Upper lobe of right lung (tissue), 1 donor: Measurements from ENCODE around the gene NONO. TPM values are rescaled to one million over a fixed set of nuclear protein-coding genes. Genes with fewer than 3 reads are reported as not detected.
A peak's percentile ranks its signal among the peaks of the same experiment; 100 is the strongest.
"Not testable (repeated sequence)": the region's sequence is repeated elsewhere in the genome, so short reads cannot be mapped to it uniquely, and the experiment has no call there.

ENCODE experiments used
- ATAC-seq: fragments of 200-7000 bp; cut with Tn5 transposase; one replicate; pipeline ENCODE4 v1.9.1; 2020; ENCODE audit warnings: mild to moderate bottlenecking, moderate library complexity
- DNase-seq: peaks from one replicate; pipeline ENCODE4 v3.0.0-alpha.2; 2020
- H3K27ac ChIP-seq: fragments of 200-600 bp; one replicate; pipeline ENCODE4 v1.8.0; 2022
- H3K27me3 ChIP-seq: fragments of 200-600 bp; one replicate; pipeline ENCODE4 v1.8.0; 2022; ENCODE audit warnings: mild to moderate bottlenecking
- H3K36me3 ChIP-seq: fragments of 200-600 bp; one replicate; pipeline ENCODE4 v1.8.0; 2022
- H3K4me1 ChIP-seq: fragments of 200-600 bp; one replicate; pipeline ENCODE4 v1.8.0; 2022
- H3K4me3 ChIP-seq: fragments of 200-600 bp; one replicate; pipeline ENCODE4 v1.8.0; 2022; ENCODE audit warnings: mild to moderate bottlenecking
- H3K9me3 ChIP-seq: fragments of 200-600 bp; one replicate; pipeline ENCODE4 v1.8.0; 2022
- intact Hi-C: fragments of 100-400 bp; cut with DNase I; formaldehyde crosslinking; loops from one replicate; pipeline ENCODE4 v1.11.0; 2022
- total RNA-seq: library from RNA; stranded (reverse); fragmentation: NEBNext Ultra II Directional; extraction: Animal tissue kit (Norgen Biotek cat#: 25700); gene quantifications from one replicate; pipeline ENCODE4 v1.2.1, GENCODE V29; 2021
- TF ChIP-seq, protein P1 (sequence below): fragments of 200-600 bp; IDR thresholded peaks from one replicate; pipeline ENCODE4 v1.8.0; 2022; ENCODE audit warnings: antibody characterized with exemption
- donor health status: DM: no; HTN: yes; CAD: no; lungs with severe emphysema.

The NONO gene
- total RNA-seq, 1 donor from 2014 or later: 208 TPM

DNA sequence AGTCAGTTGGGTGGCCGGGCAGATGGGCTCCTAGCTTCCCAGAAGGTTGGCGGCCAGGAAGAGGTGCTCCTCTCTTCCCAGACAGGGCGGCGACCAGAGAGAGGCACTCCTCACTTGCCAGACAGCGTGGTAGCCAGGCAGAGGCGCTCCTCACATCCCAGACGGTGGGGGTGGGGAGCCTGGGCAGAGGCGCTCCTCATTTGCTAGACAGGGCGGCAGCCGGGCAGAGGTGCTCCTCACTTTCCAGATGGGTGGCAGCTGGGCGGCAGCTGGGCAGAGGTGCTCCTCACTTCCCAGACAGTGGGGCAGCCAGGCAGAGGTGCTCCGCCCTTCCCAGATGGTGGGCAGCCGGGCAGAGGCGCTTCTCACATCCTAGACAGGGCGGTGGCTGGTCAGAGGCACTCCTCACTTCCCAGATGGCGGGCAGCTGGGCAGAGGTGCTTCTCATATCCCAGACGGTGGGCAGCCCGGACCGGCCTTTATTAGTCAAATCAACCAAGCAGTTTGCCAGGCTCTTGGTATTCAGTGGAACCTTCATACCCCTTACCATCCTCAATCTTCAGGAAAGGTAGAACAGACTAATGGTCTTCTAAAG, 13.5 kb upstream of the NONO start:
- H3K27me3 ChIP-seq: no peaks in the 10 kb centered on the region
- no peaks in the 10 kb centered on the region for H3K4me1 ChIP-seq
- H3K4me3 ChIP-seq: no peak overlapping the region
- DNase-seq (no peak), ATAC-seq (no peak)
- TF ChIP-seq, protein P1, sequence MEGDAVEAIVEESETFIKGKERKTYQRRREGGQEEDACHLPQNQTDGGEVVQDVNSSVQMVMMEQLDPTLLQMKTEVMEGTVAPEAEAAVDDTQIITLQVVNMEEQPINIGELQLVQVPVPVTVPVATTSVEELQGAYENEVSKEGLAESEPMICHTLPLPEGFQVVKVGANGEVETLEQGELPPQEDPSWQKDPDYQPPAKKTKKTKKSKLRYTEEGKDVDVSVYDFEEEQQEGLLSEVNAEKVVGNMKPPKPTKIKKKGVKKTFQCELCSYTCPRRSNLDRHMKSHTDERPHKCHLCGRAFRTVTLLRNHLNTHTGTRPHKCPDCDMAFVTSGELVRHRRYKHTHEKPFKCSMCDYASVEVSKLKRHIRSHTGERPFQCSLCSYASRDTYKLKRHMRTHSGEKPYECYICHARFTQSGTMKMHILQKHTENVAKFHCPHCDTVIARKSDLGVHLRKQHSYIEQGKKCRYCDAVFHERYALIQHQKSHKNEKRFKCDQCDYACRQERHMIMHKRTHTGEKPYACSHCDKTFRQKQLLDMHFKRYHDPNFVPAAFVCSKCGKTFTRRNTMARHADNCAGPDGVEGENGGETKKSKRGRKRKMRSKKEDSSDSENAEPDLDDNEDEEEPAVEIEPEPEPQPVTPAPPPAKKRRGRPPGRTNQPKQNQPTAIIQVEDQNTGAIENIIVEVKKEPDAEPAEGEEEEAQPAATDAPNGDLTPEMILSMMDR: no peak
- H3K9me3 ChIP-seq: no peaks in the 10 kb centered on the region
- no peaks in the 10 kb centered on the region for H3K36me3 ChIP-seq
- intact Hi-C loops: no loop called here
- H3K27ac ChIP-seq: no peak overlapping the region

DNA sequence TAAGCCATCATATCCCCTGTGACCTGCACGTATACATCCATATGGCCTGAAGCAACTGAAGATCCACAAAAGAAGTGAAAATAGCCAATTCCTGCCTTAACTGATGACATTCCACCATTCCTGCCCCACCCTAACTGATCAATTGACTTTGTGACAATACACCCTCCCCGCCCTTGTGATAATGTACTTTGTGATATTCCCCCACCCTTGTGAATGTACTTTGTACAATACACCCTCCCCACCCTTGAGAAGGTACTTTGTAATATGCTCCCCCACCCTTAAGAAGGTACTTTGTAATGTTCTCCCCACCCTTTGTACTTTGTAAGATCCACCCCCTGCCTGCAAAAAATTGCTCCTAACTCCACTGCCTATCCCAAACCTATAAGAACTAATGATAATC, 11.1 kb upstream of the NONO start:
- intact Hi-C loops, ATAC-seq: not testable (repeated sequence)

DNA sequence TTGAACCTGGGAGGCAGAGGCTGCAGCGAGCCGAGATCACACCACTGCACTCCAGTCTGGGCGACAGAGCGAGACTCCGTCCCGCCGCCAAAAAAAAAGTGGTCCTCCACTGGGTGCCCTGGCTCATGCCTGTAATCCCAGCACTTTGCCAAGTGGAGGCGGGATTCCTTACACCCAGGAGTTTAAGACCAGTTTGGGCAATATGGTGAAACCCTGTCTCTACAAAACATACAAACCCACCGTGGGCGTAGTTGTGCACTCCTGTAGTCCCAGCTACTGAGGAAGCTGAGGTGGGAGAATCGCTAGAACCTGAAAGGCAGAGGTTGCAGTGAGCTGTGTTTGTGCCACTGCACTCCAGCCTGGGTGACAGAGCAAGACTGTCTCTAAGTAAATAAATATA, 2.1 kb upstream of the NONO start:
- DNase-seq, ATAC-seq, H3K27me3 ChIP-seq, H3K36me3 ChIP-seq, intact Hi-C loops, H3K4me3 ChIP-seq, H3K9me3 ChIP-seq, H3K27ac ChIP-seq: not testable (repeated sequence)
- peaks cover 11% of the 10 kb centered on the region for H3K4me1 ChIP-seq

More for the DNA sequence above, 11.1 kb upstream of the NONO start:
- not testable (repeated sequence) for H3K36me3 ChIP-seq, H3K27ac ChIP-seq, H3K9me3 ChIP-seq, DNase-seq, H3K27me3 ChIP-seq, H3K4me1 ChIP-seq, H3K4me3 ChIP-seq

DNA sequence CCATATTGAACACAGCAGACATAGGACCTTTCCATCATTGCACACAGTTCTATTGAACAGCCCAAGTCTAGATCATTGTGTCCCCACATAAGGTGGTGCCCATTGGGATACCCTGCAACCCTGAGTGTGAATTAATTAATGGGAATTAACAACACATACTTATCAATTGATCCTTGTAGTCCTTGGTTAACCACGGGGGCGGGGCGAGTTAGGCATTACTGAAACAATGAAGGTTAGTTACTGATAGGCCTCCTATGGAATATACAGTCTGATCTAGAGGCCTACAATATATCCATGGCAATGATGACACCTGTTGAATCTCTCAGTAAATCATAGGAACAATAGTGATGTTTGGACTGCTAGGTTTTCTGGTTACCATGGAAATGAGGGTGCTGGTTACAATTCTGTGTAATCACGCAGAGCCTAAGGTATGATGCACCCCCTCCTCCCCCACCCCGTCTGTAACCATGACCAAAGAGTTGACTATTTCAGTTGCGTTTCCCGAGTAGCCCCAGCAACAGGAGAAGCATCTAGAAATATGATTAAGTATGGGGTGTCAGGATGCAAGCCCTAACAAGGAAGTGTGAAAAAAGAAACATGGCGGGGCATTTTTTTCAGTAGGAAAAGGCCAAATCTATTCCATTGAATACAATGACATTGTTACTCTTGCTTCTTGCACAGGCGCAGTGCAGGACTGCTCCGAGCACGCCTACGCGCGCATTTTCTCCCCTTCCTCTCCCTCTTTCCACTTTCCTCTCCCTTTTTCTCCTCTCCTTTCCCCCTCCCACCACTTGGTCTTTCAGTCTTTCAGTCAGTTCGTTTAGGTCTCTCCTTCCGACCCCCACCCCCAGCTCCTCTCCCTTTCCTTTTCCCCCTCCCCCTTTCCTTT, 677 bp upstream of the NONO start:
- Histone ChIP-seq H3K4me3 (peak overlapping the region; percentile 68), H3K9me3 (no peaks in the 10 kb centered on the region), H3K4me1 (peaks cover 12% of the 10 kb centered on the region), H3K27me3 (no peaks in the 10 kb centered on the region), H3K36me3 (no peaks in the 10 kb centered on the region), H3K27ac (peak overlapping the region; percentile 92)
- ATAC-seq (peak; percentile 76), DNase-seq (no peak)
- TF ChIP-seq, protein P1: no peak
- intact Hi-C loops: no loop called here

DNA sequence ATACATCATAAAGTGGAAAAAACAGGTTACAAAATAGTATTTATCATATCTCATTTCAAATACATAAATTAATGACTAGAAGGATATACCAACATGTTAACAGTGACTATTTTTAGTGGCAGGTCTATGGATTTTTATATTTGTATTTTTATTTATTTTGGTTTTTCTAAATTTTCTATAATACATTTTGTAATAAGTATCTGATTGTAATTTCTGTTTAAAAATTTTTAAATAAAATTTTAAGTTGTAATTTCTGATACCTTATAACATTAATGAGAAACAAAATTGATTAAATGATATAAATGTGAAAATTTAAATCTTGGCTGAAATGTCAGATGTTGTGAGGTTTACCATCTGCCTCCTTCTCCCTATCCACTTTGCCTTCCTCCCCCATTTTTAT, 2.5 kb downstream of the NONO start:
- Histone ChIP-seq H3K4me1 (peaks cover 12% of the 10 kb centered on the region), H3K27ac (no peak overlapping the region), H3K27me3 (no peaks in the 10 kb centered on the region), H3K4me3 (peak overlapping the region; percentile 68), H3K9me3 (no peaks in the 10 kb centered on the region), H3K36me3 (peaks cover 4% of the 10 kb centered on the region)
- no peak for ATAC-seq
- TF ChIP-seq, protein P1: no peak
- no peak for DNase-seq
- intact Hi-C loops: no loop called here

DNA sequence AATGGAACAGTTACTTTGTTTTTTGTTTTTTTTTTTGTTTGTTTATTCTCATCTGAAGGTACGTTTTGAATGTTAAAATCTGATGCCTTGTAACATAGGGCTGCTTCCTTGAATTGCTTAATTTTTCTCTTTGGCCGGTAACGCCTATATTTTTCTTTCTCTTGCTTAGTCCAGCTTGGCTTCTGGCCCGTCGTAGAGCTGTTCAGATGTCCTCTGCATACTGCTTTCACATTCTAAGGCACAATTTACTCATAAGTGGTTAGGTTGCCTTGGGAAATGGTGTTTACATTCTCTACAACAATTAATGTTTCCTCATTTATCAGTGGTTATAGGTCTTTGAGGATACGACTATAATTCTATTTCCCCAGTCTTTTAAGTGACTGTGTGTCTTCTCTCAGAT, 7.9 kb downstream of the NONO start:
- TF ChIP-seq, protein P1: no peak
- Histone ChIP-seq H3K27ac (no peak overlapping the region), H3K4me3 (no peak overlapping the region), H3K9me3 (no peaks in the 10 kb centered on the region), H3K4me1 (peaks cover under 1% of the 10 kb centered on the region), H3K36me3 (peaks cover 58% of the 10 kb centered on the region), H3K27me3 (no peaks in the 10 kb centered on the region)
- ATAC-seq: no peak
- intact Hi-C loops: no loop called here
- no peak for DNase-seq
